Endodermal cell (in vitro differentiated cells): Measurements from ENCODE around the gene SCN8A. TPM values are rescaled to one million over a fixed set of nuclear protein-coding genes. Genes with fewer than 3 reads are reported as not detected.

ENCODE experiments used
- DNase-seq: peaks from one replicate; pipeline ENCODE4 v3.0.0-alpha.2; 2017
- H3K27ac ChIP-seq: 2 replicates; pipeline ENCODE4 v1.5.1; 2013; ENCODE audit warnings: mild to moderate bottlenecking, low read depth, low read length, moderate library complexity
- H3K27me3 ChIP-seq: 2 replicates; pipeline ENCODE4 v1.6.1; 2013; ENCODE audit warnings: mild to moderate bottlenecking, low read length, moderate library complexity; ENCODE audit not compliant: insufficient read depth, control insufficient read depth, poor library complexity, severe bottlenecking
- H3K36me3 ChIP-seq: 2 replicates; pipeline ENCODE4 v1.7.0; 2013; ENCODE audit warnings: mild to moderate bottlenecking, low read length, moderate library complexity; ENCODE audit not compliant: control insufficient read depth, insufficient read depth
- H3K4me1 ChIP-seq: one replicate; pipeline ENCODE4 v1.7.0; 2013; ENCODE audit warnings: low read length; ENCODE audit not compliant: control insufficient read depth, insufficient read depth
- H3K4me3 ChIP-seq: 2 replicates; pipeline ENCODE4 v1.5.1; 2013; ENCODE audit warnings: mild to moderate bottlenecking, low read length, moderate library complexity
- H3K9ac ChIP-seq: 2 replicates; pipeline ENCODE4 v1.6.1; 2013; ENCODE audit warnings: mild to moderate bottlenecking, low read length, moderate library complexity; ENCODE audit not compliant: poor library complexity, severe bottlenecking; ENCODE audit errors: extremely low read depth
- H3K9me3 ChIP-seq: 2 replicates; pipeline ENCODE4 v1.6.1; 2013; ENCODE audit warnings: mild to moderate bottlenecking, low read length, moderate library complexity; ENCODE audit not compliant: control insufficient read depth
- H3K27ac Mint-ChIP-seq: 2 replicates; pipeline ENCODE4 v1.8.0; 2020; ENCODE audit warnings: mixed read lengths
- H3K27me3 Mint-ChIP-seq: 2 replicates; pipeline ENCODE4 v1.8.0; 2021; ENCODE audit warnings: mild to moderate bottlenecking, mixed read lengths; ENCODE audit not compliant: insufficient read depth
- H3K36me3 Mint-ChIP-seq: 2 replicates; pipeline ENCODE4 v1.8.0; 2020; ENCODE audit warnings: low read depth, mixed read lengths
- H3K4me1 Mint-ChIP-seq: 2 replicates; pipeline ENCODE4 v1.8.0; 2020; ENCODE audit warnings: mixed read lengths
- H3K4me3 Mint-ChIP-seq: 2 replicates; pipeline ENCODE4 v1.8.0; 2020; ENCODE audit warnings: mild to moderate bottlenecking, moderate library complexity, mixed read lengths
- H3K9me3 Mint-ChIP-seq: 2 replicates; pipeline ENCODE4 v1.8.0; 2020; ENCODE audit warnings: mild to moderate bottlenecking, mixed read lengths
- WGBS, 2 experiments: methylation state at CpG; one replicate each; pipeline versions ENCODE4 v1.1.5 to v1.1.7; 2013; ENCODE audit warnings: missing lambda C conversion rate in 2 of 2, mixed read lengths in 1 of 2; ENCODE audit not compliant: insufficient coverage in 1 of 2, insufficient read length in 1 of 2; 5-methylcytosine and 5-hydroxymethylcytosine counted together
- total RNA-seq, 2 donors: library from RNA; stranded (reverse); fragmentation: NEBNext Ultra II Directional in 1 of 2; extraction: Animal tissue kit (Norgen Biotek cat#: 25700) in 1 of 2; gene quantifications; 2 replicates in 1 of 2; 3 replicates in 1 of 2; pipeline ENCODE4 v1.2.1, GENCODE V29; 2021
- TF ChIP-seq, protein P1 (sequence below): fragments of 200-600 bp; sonication (generic); conservative IDR thresholded peaks from 2 replicates; pipeline ENCODE4 v1.5.0; 2021; ENCODE audit warnings: antibody characterized with exemption, mild to moderate bottlenecking

SCN8A gene
- total RNA-seq, 2 donors from 2014 or later: 9.5 to 9.7 TPM

DNA sequence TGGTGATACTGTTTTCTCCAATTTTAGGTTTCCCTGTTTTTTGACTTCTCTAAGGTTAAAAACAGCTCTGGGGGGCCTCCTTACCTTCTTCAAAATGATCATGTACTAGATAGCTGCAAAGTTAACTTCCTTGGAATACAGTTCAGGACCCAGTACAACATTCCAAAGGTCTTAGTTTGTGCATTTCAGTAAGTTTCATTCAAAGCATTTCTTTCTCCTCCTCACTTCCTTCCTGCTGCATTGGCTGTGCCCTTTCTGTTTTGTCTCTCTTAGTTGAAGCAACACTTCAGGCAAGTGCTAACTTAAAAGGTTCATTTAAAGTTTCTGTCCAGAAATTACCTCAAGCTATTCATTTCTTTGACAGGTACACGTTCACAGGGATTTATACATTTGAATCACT lies 95.7 kb downstream of the SCN8A start:
- Mint-ChIP-seq H3K27ac (no peak overlapping the region), H3K9me3 (no peaks in the 10 kb centered on the region), H3K27me3 (no peaks in the 10 kb centered on the region), H3K36me3 (no peaks in the 10 kb centered on the region), H3K4me3 (no peak overlapping the region), H3K4me1 (peaks cover 3% of the 10 kb centered on the region)
- Histone ChIP-seq H3K36me3 (no peaks in the 10 kb centered on the region), H3K27ac (no peak overlapping the region), H3K9ac (no peak overlapping the region), H3K27me3 (no peaks in the 10 kb centered on the region), H3K9me3 (no peaks in the 10 kb centered on the region), H3K4me1 (no peaks in the 10 kb centered on the region), H3K4me3 (no peak overlapping the region)
- 76 to 100% methylated on average over 1 of the region's 1 CpG for WGBS, 2 experiments
- TF ChIP-seq, protein P1, sequence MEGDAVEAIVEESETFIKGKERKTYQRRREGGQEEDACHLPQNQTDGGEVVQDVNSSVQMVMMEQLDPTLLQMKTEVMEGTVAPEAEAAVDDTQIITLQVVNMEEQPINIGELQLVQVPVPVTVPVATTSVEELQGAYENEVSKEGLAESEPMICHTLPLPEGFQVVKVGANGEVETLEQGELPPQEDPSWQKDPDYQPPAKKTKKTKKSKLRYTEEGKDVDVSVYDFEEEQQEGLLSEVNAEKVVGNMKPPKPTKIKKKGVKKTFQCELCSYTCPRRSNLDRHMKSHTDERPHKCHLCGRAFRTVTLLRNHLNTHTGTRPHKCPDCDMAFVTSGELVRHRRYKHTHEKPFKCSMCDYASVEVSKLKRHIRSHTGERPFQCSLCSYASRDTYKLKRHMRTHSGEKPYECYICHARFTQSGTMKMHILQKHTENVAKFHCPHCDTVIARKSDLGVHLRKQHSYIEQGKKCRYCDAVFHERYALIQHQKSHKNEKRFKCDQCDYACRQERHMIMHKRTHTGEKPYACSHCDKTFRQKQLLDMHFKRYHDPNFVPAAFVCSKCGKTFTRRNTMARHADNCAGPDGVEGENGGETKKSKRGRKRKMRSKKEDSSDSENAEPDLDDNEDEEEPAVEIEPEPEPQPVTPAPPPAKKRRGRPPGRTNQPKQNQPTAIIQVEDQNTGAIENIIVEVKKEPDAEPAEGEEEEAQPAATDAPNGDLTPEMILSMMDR: no peak
- DNase-seq: no peak

DNA sequence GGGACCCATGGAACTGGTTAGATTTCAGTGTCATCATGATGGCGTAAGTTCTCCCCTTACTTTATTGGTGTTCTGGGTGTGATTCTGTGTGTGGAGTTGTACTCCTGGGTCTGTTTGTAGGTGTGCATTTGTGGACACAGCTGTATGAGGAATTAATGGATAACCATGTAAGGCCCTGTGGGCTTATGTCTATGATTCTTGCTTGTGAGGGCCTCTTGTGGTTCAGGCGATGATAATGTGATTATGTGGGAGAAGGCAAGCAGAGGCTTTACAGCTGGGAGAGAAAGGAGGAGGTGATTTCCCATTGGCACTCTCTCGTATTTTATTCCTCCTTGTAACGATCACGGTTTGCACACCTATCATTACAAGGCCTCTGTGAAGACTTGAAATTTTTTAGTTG lies 96.1 kb downstream of the SCN8A start:
- H3K27ac ChIP-seq: no peak overlapping the region
- peaks cover 3% of the 10 kb centered on the region for H3K4me1 Mint-ChIP-seq
- H3K9me3 Mint-ChIP-seq: no peaks in the 10 kb centered on the region
- DNase-seq: no peak
- H3K4me1 ChIP-seq: no peaks in the 10 kb centered on the region
- TF ChIP-seq, protein P1: no peak
- no peak overlapping the region for H3K4me3 Mint-ChIP-seq
- no peaks in the 10 kb centered on the region for H3K36me3 Mint-ChIP-seq
- no peaks in the 10 kb centered on the region for H3K9me3 ChIP-seq
- no peaks in the 10 kb centered on the region for H3K27me3 Mint-ChIP-seq
- H3K36me3 ChIP-seq: no peaks in the 10 kb centered on the region
- H3K27ac Mint-ChIP-seq: no peak overlapping the region
- no peaks in the 10 kb centered on the region for H3K27me3 ChIP-seq
- WGBS, 2 experiments: 98 to 100% methylated on average over 1 to 5 of the region's 5 CpGs
- no peak overlapping the region for H3K4me3 ChIP-seq
- H3K9ac ChIP-seq: no peak overlapping the region

- Mint-ChIP-seq H3K4me1 (peaks cover 3% of the 10 kb centered on the region), H3K4me3 (no peak overlapping the region), H3K9me3 (no peaks in the 10 kb centered on the region), H3K27me3 (no peaks in the 10 kb centered on the region), H3K27ac (no peak overlapping the region), H3K36me3 (no peaks in the 10 kb centered on the region)
- Histone ChIP-seq H3K4me3 (no peak overlapping the region), H3K4me1 (no peaks in the 10 kb centered on the region), H3K27ac (no peak overlapping the region), H3K36me3 (no peaks in the 10 kb centered on the region), H3K9ac (no peak overlapping the region), H3K9me3 (no peaks in the 10 kb centered on the region), H3K27me3 (no peaks in the 10 kb centered on the region)
- 89 to 96% methylated on average over 3 of the region's 3 CpGs for WGBS, 2 experiments
- TF ChIP-seq, protein P1: no peak
- DNase-seq: no peak
Measured at GRCh38 chr12:51687614-51688013, 96.6 kb downstream of the SCN8A start.
